Thyroid gland (tissue), 4 donors: ENCODE data around the gene WDTC1. TPM values are rescaled to one million over a fixed set of nuclear protein-coding genes. Genes with fewer than 3 reads are reported as not detected.

ENCODE experiments used
- DNase-seq, 2 donors: peaks; one replicate each; pipeline ENCODE4 v3.0.0-alpha.2; 2019
- H3K27ac ChIP-seq, 3 donors: fragments of 200-600 bp; sonication (generic); 1 replicate in 2 of 3; 2 replicates in 1 of 3; pipeline ENCODE4 v1.5.1; 2016 to 2019; ENCODE audit warnings: mild to moderate bottlenecking in 1 of 3, moderate library complexity in 1 of 3
- H3K27me3 ChIP-seq: fragments of 200-600 bp; sonication (generic); one replicate; pipeline ENCODE4 v1.5.1; 2019
- H3K36me3 ChIP-seq, 2 donors: fragments of 200-600 bp; sonication (generic); one replicate each; pipeline ENCODE4 v1.5.1; 2016 to 2019
- H3K4me1 ChIP-seq, 2 donors: fragments of 200-600 bp; sonication (generic); one replicate each; pipeline ENCODE4 v1.5.1; 2017 to 2019
- H3K4me3 ChIP-seq, 3 donors: fragments of 200-600 bp; sonication (generic); replicated peaks in 1 of 3; 1 replicate in 2 of 3; 2 replicates in 1 of 3; pipeline ENCODE4 v1.5.1; 2016; ENCODE audit warnings: mild to moderate bottlenecking in 1 of 3
- H3K9me3 ChIP-seq: fragments of 200-600 bp; sonication (generic); one replicate; pipeline ENCODE4 v1.5.1; 2017
- CTCF ChIP-seq, 6 experiments: fragments of 200-600 bp in 3 of 6; fragments of 450-650 bp in 3 of 6; sonication (generic) in 3 of 6; IDR thresholded peaks; one replicate each; pipeline ENCODE4 v1.5.1; 2016 to 2019; ENCODE audit warnings: antibody characterized with exemption in 6 of 6, mild to moderate bottlenecking in 2 of 6, inconsistent platforms in 1 of 6, moderate library complexity in 1 of 6
- POLR2A ChIP-seq, 2 donors: fragments of 450-650 bp; IDR thresholded peaks; one replicate each; pipeline ENCODE4 v1.6.1; 2017; ENCODE audit warnings: antibody characterized with exemption in 2 of 2, mild to moderate bottlenecking in 2 of 2, moderate library complexity in 1 of 2
- WGBS, 2 donors: methylation state at CpG; one replicate each; pipeline ENCODE4 v1.1.5; 2017; 5-methylcytosine and 5-hydroxymethylcytosine counted together
- intact Hi-C: fragments of 100-400 bp; cut with DNase I; formaldehyde crosslinking; loops from one replicate; pipeline ENCODE4 v1.15.1; 2023
- total RNA-seq, 4 donors: library from RNA; depleted of rRNA; stranded (reverse); fragments of >200 nt; gene quantifications; one replicate each; pipeline ENCODE4 v1.2.3, GENCODE V29; 2016

Gene WDTC1
- total RNA-seq, 4 donors from 2014 or later: 46.1 to 66.6 (median 48.1) TPM

- Histone ChIP-seq H3K27me3 (no peaks in the 10 kb centered on the region), H3K4me1 (no peaks in the 10 kb centered on the region), H3K4me3 (no peak overlapping the region), H3K27ac (no peak overlapping the region), H3K36me3 (peaks cover 0 to 12% of the 10 kb centered on the region in 2 donors), H3K9me3 (no peaks in the 10 kb centered on the region)
- TF ChIP-seq POLR2A (IDR thresholded peaks at IDR 0.05): no peak
- no peak for TF ChIP-seq CTCF (IDR thresholded peaks at IDR 0.05)
- 87 to 88% methylated on average over 6 of the region's 6 CpGs for WGBS, 2 donors
- intact Hi-C loops: no loop called here
- no peak for DNase-seq
Observed at GRCh38 chr1:27307874-27308598, 73.6 kb downstream of the WDTC1 start.

GRCh38 chr1:27314169-27314568 lies 79.7 kb downstream of the WDTC1 start:
- WGBS, 2 donors: 86 to 88% methylated on average over 3 of the region's 3 CpGs
- intact Hi-C loops: no loop called here
- Histone ChIP-seq H3K27me3 (no peaks in the 10 kb centered on the region), H3K27ac (no peak overlapping the region), H3K4me3 (no peak overlapping the region), H3K36me3 (no peaks in the 10 kb centered on the region), H3K9me3 (no peaks in the 10 kb centered on the region), H3K4me1 (no peaks in the 10 kb centered on the region)
- TF ChIP-seq POLR2A (IDR thresholded peaks at IDR 0.05) (no peak), CTCF (IDR thresholded peaks at IDR 0.05) (no peak)
- no peak for DNase-seq

- Histone ChIP-seq H3K36me3 (no peaks in the 10 kb centered on the region), H3K27ac (no peak overlapping the region), H3K4me1 (no peaks in the 10 kb centered on the region), H3K4me3 (no peak overlapping the region), H3K9me3 (no peaks in the 10 kb centered on the region), H3K27me3 (no peaks in the 10 kb centered on the region)
- intact Hi-C loops: no loop called here
- DNase-seq: no peak
- TF ChIP-seq POLR2A (IDR thresholded peaks at IDR 0.05) (no peak), CTCF (IDR thresholded peaks at IDR 0.05) (no peak)
- 74 to 77% methylated on average over 2 of the region's 2 CpGs for WGBS, 2 donors
Observed at GRCh38 chr1:27314737-27315136, 80.3 kb downstream of the WDTC1 start.

- intact Hi-C loops: no loop called here
- Histone ChIP-seq H3K9me3 (no peaks in the 10 kb centered on the region), H3K27me3 (no peaks in the 10 kb centered on the region), H3K4me3 (no peak overlapping the region), H3K36me3 (no peaks in the 10 kb centered on the region), H3K4me1 (no peaks in the 10 kb centered on the region), H3K27ac (no peak overlapping the region)
- no peak for DNase-seq
- no peak for TF ChIP-seq CTCF (IDR thresholded peaks at IDR 0.05)
- TF ChIP-seq POLR2A (IDR thresholded peaks at IDR 0.05): no peak
- WGBS, 2 donors: 73 to 79% methylated on average over 5 of the region's 5 CpGs
Observed at GRCh38 chr1:27316860-27317259, 82.4 kb downstream of the WDTC1 start.

GRCh38 chr1:27318136-27318535 lies 83.7 kb downstream of the WDTC1 start:
- no peak for DNase-seq
- Histone ChIP-seq H3K4me1 (peaks cover 4% of the 10 kb centered on the region in 2 donors), H3K9me3 (no peaks in the 10 kb centered on the region), H3K27me3 (no peaks in the 10 kb centered on the region), H3K4me3 (no peak overlapping the region), H3K27ac (no peak overlapping the region), H3K36me3 (no peaks in the 10 kb centered on the region)
- TF ChIP-seq POLR2A (IDR thresholded peaks at IDR 0.05) (no peak), CTCF (IDR thresholded peaks at IDR 0.05) (no peak)
- 27 to 30% methylated on average over 4 of the region's 4 CpGs for WGBS, 2 donors
- intact Hi-C loops: no loop called here
